Loucy (cell line): ENCODE data around the gene CRAT.

Source experiments
- H2AFZ ChIP-seq: fragments of 200-600 bp; sonication (generic); 2 replicates; pipeline ENCODE4 v1.6.0; 2016; ENCODE audit warnings: antibody characterized with exemption, mild to moderate bottlenecking, low read length, moderate library complexity
- H3F3A ChIP-seq: fragments of 200-600 bp; 2 replicates; pipeline ENCODE4 v1.6.0; 2016; ENCODE audit warnings: antibody characterized with exemption, low read depth, mild to moderate bottlenecking
- H3K27me3 ChIP-seq: fragments of 200-600 bp; sonication (generic); 2 replicates; pipeline ENCODE4 v1.6.1; 2014; ENCODE audit warnings: low read length, mild to moderate bottlenecking; ENCODE audit not compliant: insufficient read depth, poor library complexity, severe bottlenecking
- H3K36me3 ChIP-seq: fragments of 200-600 bp; sonication (generic); 2 replicates; pipeline ENCODE4 v1.6.1; 2016; ENCODE audit warnings: low read length; ENCODE audit not compliant: insufficient read depth
- H3K4me1 ChIP-seq: fragments of 200-600 bp; sonication (generic); 2 replicates; pipeline ENCODE4 v1.5.1; 2014; ENCODE audit warnings: low read length, mild to moderate bottlenecking; ENCODE audit not compliant: insufficient read depth, poor library complexity, severe bottlenecking
- H3K4me2 ChIP-seq: fragments of 200-600 bp; sonication (generic); 2 replicates; pipeline ENCODE4 v1.6.0; 2014; ENCODE audit warnings: antibody characterized with exemption, low read length, low read depth, mild to moderate bottlenecking; ENCODE audit not compliant: poor library complexity, severe bottlenecking
- H3K4me3 ChIP-seq: fragments of 200-600 bp; sonication (generic); 2 replicates; pipeline ENCODE4 v1.5.1; 2014; ENCODE audit warnings: low read length, mild to moderate bottlenecking, mixed read lengths; ENCODE audit not compliant: poor library complexity, severe bottlenecking
- H3K79me2 ChIP-seq: fragments of 200-600 bp; sonication (generic); 2 replicates; pipeline ENCODE4 v1.6.1; 2014; ENCODE audit warnings: low read length; ENCODE audit not compliant: insufficient read depth
- H3K9ac ChIP-seq: fragments of 200-600 bp; sonication (generic); 2 replicates; pipeline ENCODE4 v1.6.0; 2014; ENCODE audit warnings: mild to moderate bottlenecking, low read depth, low read length, moderate library complexity; ENCODE audit not compliant: poor library complexity, severe bottlenecking
- H3K9me2 ChIP-seq: fragments of 200-600 bp; sonication (generic); replicated peaks from 2 replicates; pipeline ENCODE4 v1.6.1; 2016; ENCODE audit warnings: low read depth, low read length, mixed read lengths
- H3K9me3 ChIP-seq: fragments of 200-600 bp; sonication (generic); 2 replicates; pipeline ENCODE4 v1.6.1; 2014; ENCODE audit warnings: mild to moderate bottlenecking, antibody characterized with exemption, low read length, low read depth; ENCODE audit not compliant: insufficient read depth
- H4K20me1 ChIP-seq: fragments of 200-600 bp; sonication (generic); 2 replicates; pipeline ENCODE4 v1.6.0; 2014; ENCODE audit warnings: antibody characterized with exemption, low read length, mild to moderate bottlenecking; ENCODE audit not compliant: insufficient read depth, poor library complexity, severe bottlenecking
- EZH2phosphoT487 ChIP-seq: fragments of 200-600 bp; IDR thresholded peaks from 2 replicates; pipeline ENCODE4 v1.6.1; 2018; ENCODE audit warnings: antibody characterized with exemption, mild to moderate bottlenecking, moderate library complexity, borderline replicate concordance
- TF ChIP-seq, protein P1 (sequence below): fragments of 200-600 bp; sonication (generic); conservative IDR thresholded peaks from 2 replicates; pipeline ENCODE4 v1.5.1; 2014; ENCODE audit warnings: mild to moderate bottlenecking, antibody characterized with exemption, low read length

Gene CRAT

DNA sequence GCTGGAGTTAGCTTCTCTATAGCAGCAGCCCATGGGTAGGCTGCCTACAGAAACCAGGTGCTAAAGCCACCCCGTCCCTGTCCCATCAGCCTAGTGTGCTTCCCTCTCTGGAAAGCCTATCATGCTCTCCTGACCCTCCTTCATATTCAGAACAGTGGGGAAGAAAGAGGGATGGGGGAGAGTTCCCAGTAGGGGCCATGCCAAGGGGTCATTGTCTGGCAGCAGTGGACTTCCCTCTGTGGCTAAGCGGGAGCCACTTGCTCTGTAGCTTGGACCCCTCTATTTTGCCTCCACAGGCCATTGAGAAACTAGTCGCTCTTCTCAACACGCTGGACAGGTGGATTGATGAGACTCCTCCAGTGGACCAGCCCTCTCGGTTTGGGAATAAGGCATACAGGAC, 18.1 kb upstream of the CRAT start:
- Histone ChIP-seq H3K36me3 (peaks cover 47% of the 10 kb centered on the region; the same call in 1 of the 2 replicates), H3K4me2 (no peak overlapping the region), H3K4me3 (no peak overlapping the region), H3F3A (no peaks in the 10 kb centered on the region), H3K9me2 (no peaks in the 10 kb centered on the region), H3K79me2 (no peaks in the 10 kb centered on the region), H2AFZ (no peak overlapping the region), H3K4me1 (no peaks in the 10 kb centered on the region), H3K27me3 (no peaks in the 10 kb centered on the region), H3K9me3 (no peaks in the 10 kb centered on the region), H4K20me1 (no peaks in the 10 kb centered on the region), H3K9ac (no peak overlapping the region)
- TF ChIP-seq EZH2phosphoT487 = no peak

DNA sequence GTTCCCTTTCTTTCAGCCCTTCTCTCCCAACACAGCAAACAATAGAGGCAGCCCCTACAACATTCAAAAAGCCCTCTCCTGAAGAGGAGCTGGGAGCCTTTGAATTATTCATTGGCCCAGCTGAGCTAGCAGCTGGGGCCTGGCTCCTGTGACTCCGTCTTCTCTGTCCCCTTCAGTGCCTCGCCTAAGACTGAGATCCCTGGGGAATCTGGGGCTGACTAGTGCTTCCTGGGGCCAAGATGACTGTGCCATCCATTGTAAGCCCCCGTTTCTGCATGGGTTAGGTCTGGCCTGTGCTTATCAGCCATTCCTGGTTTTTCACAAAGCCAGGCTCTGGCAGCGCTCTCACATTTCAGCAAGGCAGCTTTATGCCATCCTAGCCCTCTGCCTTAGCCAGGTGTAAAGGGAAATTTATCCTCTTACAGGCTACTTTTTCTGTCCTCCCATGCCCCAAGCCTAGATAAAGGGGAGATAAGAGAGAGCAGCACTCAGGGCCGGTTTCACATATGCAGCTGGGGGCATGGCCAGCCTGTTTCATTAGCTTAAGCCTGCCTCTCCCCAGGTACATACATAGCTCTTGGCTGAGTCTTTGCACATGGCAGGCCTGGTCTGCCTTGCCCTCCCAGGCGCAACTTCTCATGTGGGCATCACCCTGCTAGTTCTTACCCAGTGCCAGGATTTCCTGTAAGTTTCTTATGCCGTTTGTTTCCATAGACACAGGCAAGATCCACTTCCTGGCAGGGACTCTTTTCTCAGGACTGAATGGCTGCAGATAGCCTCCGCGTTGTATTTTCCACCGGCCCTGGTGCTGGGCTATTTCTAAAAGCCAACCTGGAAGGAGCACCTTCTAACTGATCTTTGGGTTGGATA, 16.4 kb upstream of the CRAT start:
- no peaks in the 10 kb centered on the region for H3F3A ChIP-seq
- H3K36me3 ChIP-seq = peaks cover 52% of the 10 kb centered on the region; the same call in 1 of the 2 replicates
- no peaks in the 10 kb centered on the region for H3K4me1 ChIP-seq
- no peaks in the 10 kb centered on the region for H3K9me2 ChIP-seq
- H4K20me1 ChIP-seq = no peaks in the 10 kb centered on the region
- H3K9me3 ChIP-seq = no peaks in the 10 kb centered on the region
- H3K4me2 ChIP-seq = no peak overlapping the region
- no peak for TF ChIP-seq EZH2phosphoT487
- TF ChIP-seq, protein P1, sequence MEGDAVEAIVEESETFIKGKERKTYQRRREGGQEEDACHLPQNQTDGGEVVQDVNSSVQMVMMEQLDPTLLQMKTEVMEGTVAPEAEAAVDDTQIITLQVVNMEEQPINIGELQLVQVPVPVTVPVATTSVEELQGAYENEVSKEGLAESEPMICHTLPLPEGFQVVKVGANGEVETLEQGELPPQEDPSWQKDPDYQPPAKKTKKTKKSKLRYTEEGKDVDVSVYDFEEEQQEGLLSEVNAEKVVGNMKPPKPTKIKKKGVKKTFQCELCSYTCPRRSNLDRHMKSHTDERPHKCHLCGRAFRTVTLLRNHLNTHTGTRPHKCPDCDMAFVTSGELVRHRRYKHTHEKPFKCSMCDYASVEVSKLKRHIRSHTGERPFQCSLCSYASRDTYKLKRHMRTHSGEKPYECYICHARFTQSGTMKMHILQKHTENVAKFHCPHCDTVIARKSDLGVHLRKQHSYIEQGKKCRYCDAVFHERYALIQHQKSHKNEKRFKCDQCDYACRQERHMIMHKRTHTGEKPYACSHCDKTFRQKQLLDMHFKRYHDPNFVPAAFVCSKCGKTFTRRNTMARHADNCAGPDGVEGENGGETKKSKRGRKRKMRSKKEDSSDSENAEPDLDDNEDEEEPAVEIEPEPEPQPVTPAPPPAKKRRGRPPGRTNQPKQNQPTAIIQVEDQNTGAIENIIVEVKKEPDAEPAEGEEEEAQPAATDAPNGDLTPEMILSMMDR = no peak
- H3K27me3 ChIP-seq = no peaks in the 10 kb centered on the region
- H3K4me3 ChIP-seq = no peak overlapping the region
- H2AFZ ChIP-seq = no peak overlapping the region
- no peaks in the 10 kb centered on the region for H3K79me2 ChIP-seq
- H3K9ac ChIP-seq = no peak overlapping the region

DNA sequence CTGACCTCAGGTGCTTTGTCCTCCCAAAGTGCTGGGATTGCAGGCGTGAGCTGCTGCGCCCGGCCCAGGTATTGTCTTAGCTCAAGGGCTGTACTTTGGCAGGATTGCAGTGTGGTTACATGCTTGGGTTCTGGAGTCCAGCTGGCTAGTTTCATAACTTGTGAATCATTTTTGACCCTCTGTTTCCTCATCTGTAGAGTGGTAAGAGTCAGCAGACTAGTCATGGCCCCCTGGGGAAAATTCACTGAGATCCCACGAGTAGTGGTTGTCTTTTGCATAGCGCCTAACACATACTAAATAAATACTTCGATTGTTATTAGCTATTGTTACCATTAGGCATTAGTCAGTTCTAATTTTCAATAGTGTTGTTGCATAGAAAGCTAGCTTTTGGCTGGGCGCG, 14.9 kb upstream of the CRAT start:
- Histone ChIP-seq H4K20me1 (no peaks in the 10 kb centered on the region), H3K9me2 (no peaks in the 10 kb centered on the region), H2AFZ (no peak overlapping the region), H3K4me2 (no peak overlapping the region), H3K36me3 (peaks cover 55% of the 10 kb centered on the region; the same call in 1 of the 2 replicates), H3K9ac (no peak overlapping the region), H3K4me1 (no peaks in the 10 kb centered on the region), H3K4me3 (no peak overlapping the region), H3K9me3 (no peaks in the 10 kb centered on the region), H3K79me2 (no peaks in the 10 kb centered on the region), H3K27me3 (no peaks in the 10 kb centered on the region), H3F3A (no peaks in the 10 kb centered on the region)
- TF ChIP-seq, protein P1 = no peak
- TF ChIP-seq EZH2phosphoT487 = no peak
